ENCODE measurements around the gene EPN2. TPM values are rescaled to one million over a fixed set of nuclear protein-coding genes. Genes with fewer than 3 reads are reported as not detected.
"Not testable (repeated sequence)": the region's sequence is repeated elsewhere in the genome, so short reads cannot be mapped to it uniquely, and the experiment has no call there.

The EPN2 gene
- polyA plus RNA-seq, 1 donor from 2014 or later: 37.8 TPM

DNA sequence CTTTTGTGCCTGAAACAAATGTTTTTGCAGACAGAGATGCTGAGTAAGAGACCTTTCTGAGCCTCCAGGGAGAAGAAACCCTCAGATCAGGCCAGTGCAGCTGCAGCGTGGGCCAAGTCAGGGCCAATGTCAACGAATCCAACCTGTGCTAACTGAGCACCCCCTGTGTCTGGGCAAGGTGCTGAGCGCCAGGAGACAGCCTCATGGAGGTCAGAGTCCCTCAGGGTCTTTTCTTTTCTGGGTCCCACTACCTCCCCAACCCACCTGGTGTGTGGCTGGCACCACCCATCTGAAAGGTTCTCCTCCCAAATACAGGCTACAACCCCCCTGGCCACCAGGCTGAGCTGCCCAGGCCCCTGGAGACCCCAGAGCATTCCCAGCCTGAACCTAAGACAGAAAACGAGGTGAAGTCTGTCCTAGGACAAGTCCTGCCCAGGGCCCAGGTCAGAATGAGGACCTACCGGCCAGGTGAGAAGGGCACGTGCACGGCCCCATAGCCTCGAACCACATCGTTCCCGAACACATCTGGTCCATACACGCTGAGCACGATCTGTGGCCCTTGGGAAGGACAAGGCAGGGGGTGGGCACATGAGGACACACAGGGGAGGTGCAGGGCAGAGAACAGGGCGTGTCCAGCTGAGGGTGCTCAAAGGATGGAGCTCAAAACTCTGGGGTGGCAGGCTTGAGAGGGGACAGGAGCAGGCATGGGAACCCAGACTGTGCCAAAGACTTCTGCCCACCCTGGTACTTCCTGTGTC is 110.3 kb downstream of the EPN2 start:
- TF ChIP-seq EP300 (conservative IDR thresholded peaks at IDR 0.05; ENCODE audit: poor library complexity, severe bottlenecking) (no peak), POLR2AphosphoS5 (IDR thresholded peaks at IDR 0.05) (peak; percentile 39)
- Histone ChIP-seq H3K27me3 (ENCODE audit: insufficient read depth, low read depth, low read length) (no peaks in the 10 kb centered on the region), H3K9ac (ENCODE audit: low read length) (no peak overlapping the region), H3K9me2 (ENCODE audit: insufficient read depth, low read length) (no peaks in the 10 kb centered on the region), H3K4me2 (ENCODE audit: low read length) (no peak overlapping the region), H2AFZ (ENCODE audit: low read depth, low read length) (no peak overlapping the region), H3K79me2 (replicated peaks; ENCODE audit: insufficient read depth, low read length) (no peaks in the 10 kb centered on the region), H3F3A (ENCODE audit: insufficient read depth, low read length, poor library complexity, severe bottlenecking) (no peaks in the 10 kb centered on the region), H3K9me3 (ENCODE audit: low read length) (no peaks in the 10 kb centered on the region), H3K4me3 (ENCODE audit: low read length) (no peak overlapping the region), H4K20me1 (ENCODE audit: insufficient read depth) (no peaks in the 10 kb centered on the region), H3K36me3 (ENCODE audit: insufficient read depth, low read length) (no peaks in the 10 kb centered on the region), H3K27ac (ENCODE audit: low read length) (no peak overlapping the region)

DNA sequence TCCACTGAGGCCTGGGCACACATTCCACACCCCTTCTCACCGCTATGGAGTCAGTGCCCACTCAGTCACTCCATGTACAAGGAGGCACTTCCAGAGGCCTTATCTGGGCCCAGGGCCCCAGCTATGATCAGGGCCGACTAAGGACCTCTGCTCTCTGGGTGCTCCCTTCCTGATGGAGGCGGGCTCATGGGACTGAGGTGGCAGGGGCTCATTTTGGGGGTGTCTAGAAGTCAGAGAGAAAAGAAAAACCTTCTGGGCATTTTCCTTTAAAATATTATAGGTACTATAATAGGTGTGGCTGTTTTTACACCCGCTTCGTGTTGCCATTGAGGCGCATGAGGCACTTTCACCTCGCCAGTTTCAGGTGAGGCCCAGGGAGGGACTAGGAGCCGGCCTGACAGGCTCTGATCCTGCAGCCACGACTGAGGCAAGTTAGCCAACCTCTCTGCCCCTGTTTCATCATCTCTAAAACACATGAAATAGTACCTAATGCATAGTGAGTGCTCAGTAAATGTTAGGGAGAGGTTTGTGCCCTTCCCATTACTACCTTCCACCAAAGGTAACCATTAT is 111.0 kb downstream of the EPN2 start:
- Histone ChIP-seq H3K79me2 (replicated peaks; ENCODE audit: insufficient read depth, low read length) (no peaks in the 10 kb centered on the region), H3K9me3 (ENCODE audit: low read length) (no peaks in the 10 kb centered on the region), H3K4me3 (ENCODE audit: low read length) (no peak overlapping the region), H3K27me3 (ENCODE audit: insufficient read depth, low read depth, low read length) (no peaks in the 10 kb centered on the region), H3K9me2 (ENCODE audit: insufficient read depth, low read length) (no peaks in the 10 kb centered on the region), H2AFZ (ENCODE audit: low read depth, low read length) (no peak overlapping the region), H3F3A (ENCODE audit: insufficient read depth, low read length, poor library complexity, severe bottlenecking) (no peaks in the 10 kb centered on the region), H3K4me2 (ENCODE audit: low read length) (no peak overlapping the region), H4K20me1 (ENCODE audit: insufficient read depth) (no peaks in the 10 kb centered on the region), H3K9ac (ENCODE audit: low read length) (no peak overlapping the region), H3K36me3 (ENCODE audit: insufficient read depth, low read length) (no peaks in the 10 kb centered on the region), H3K27ac (ENCODE audit: low read length) (no peak overlapping the region)
- TF ChIP-seq RAD21 (conservative IDR thresholded peaks at IDR 0.05) (no peak), TAF1 (IDR thresholded peaks at IDR 0.05; ENCODE audit: low read depth) (no peak), MXI1 (conservative IDR thresholded peaks at IDR 0.05; ENCODE audit: poor library complexity, severe bottlenecking) (no peak)

DNA sequence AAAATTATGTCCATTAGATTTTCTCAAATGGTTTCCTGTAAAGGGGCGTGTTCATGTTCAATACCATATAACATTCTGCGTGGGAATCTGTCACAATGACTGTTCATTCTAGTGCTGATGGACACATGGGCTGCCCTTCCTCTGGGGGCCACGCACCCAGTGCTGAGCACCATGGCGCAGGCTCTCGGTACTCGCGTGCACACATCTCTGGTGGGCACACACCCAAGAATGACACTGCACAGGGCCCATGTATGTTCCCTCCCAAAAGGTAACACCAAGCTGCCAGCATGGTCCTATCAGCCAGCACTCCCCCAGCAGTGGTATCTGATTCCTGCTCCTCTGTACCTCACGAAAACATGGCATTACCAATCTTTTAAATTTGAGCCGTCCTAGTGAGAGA is 111.6 kb downstream of the EPN2 start:
- TF ChIP-seq MXI1 (conservative IDR thresholded peaks at IDR 0.05; ENCODE audit: poor library complexity, severe bottlenecking) (no peak), SMC3 (conservative IDR thresholded peaks at IDR 0.05; ENCODE audit: poor library complexity) (no peak), EZH2 (IDR thresholded peaks at IDR 0.05; ENCODE audit: borderline replicate concordance, insufficient read depth, low read length, poor library complexity, severe bottlenecking) (no peak), EP300 (conservative IDR thresholded peaks at IDR 0.05; ENCODE audit: poor library complexity, severe bottlenecking) (no peak), TAF1 (IDR thresholded peaks at IDR 0.05; ENCODE audit: low read depth) (no peak), POLR2AphosphoS5 (IDR thresholded peaks at IDR 0.05) (no peak), RAD21 (conservative IDR thresholded peaks at IDR 0.05) (no peak)
- TF ChIP-seq, protein P1, sequence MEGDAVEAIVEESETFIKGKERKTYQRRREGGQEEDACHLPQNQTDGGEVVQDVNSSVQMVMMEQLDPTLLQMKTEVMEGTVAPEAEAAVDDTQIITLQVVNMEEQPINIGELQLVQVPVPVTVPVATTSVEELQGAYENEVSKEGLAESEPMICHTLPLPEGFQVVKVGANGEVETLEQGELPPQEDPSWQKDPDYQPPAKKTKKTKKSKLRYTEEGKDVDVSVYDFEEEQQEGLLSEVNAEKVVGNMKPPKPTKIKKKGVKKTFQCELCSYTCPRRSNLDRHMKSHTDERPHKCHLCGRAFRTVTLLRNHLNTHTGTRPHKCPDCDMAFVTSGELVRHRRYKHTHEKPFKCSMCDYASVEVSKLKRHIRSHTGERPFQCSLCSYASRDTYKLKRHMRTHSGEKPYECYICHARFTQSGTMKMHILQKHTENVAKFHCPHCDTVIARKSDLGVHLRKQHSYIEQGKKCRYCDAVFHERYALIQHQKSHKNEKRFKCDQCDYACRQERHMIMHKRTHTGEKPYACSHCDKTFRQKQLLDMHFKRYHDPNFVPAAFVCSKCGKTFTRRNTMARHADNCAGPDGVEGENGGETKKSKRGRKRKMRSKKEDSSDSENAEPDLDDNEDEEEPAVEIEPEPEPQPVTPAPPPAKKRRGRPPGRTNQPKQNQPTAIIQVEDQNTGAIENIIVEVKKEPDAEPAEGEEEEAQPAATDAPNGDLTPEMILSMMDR (IDR thresholded peaks at IDR 0.05; ENCODE audit: poor library complexity, severe bottlenecking): no peak
- TF ChIP-seq, protein P2, sequence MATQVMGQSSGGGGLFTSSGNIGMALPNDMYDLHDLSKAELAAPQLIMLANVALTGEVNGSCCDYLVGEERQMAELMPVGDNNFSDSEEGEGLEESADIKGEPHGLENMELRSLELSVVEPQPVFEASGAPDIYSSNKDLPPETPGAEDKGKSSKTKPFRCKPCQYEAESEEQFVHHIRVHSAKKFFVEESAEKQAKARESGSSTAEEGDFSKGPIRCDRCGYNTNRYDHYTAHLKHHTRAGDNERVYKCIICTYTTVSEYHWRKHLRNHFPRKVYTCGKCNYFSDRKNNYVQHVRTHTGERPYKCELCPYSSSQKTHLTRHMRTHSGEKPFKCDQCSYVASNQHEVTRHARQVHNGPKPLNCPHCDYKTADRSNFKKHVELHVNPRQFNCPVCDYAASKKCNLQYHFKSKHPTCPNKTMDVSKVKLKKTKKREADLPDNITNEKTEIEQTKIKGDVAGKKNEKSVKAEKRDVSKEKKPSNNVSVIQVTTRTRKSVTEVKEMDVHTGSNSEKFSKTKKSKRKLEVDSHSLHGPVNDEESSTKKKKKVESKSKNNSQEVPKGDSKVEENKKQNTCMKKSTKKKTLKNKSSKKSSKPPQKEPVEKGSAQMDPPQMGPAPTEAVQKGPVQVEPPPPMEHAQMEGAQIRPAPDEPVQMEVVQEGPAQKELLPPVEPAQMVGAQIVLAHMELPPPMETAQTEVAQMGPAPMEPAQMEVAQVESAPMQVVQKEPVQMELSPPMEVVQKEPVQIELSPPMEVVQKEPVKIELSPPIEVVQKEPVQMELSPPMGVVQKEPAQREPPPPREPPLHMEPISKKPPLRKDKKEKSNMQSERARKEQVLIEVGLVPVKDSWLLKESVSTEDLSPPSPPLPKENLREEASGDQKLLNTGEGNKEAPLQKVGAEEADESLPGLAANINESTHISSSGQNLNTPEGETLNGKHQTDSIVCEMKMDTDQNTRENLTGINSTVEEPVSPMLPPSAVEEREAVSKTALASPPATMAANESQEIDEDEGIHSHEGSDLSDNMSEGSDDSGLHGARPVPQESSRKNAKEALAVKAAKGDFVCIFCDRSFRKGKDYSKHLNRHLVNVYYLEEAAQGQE (IDR thresholded peaks at IDR 0.05; ENCODE audit: borderline replicate concordance): no peak
- no peaks in the 10 kb centered on the region for H3K9me3 ChIP-seq (ENCODE audit: low read length)
- H3K27me3 ChIP-seq (ENCODE audit: insufficient read depth, low read depth, low read length): no peaks in the 10 kb centered on the region
- no peak overlapping the region for H3K4me3 ChIP-seq (ENCODE audit: low read length)
- no peak overlapping the region for H3K27ac ChIP-seq (ENCODE audit: low read length)
- no peak overlapping the region for H3K9ac ChIP-seq (ENCODE audit: low read length)
- H3K79me2 ChIP-seq (replicated peaks; ENCODE audit: insufficient read depth, low read length): no peaks in the 10 kb centered on the region
- no peak overlapping the region for H3K4me2 ChIP-seq (ENCODE audit: low read length)
- H3K9me2 ChIP-seq (ENCODE audit: insufficient read depth, low read length): no peaks in the 10 kb centered on the region
- H3F3A ChIP-seq (ENCODE audit: insufficient read depth, low read length, poor library complexity, severe bottlenecking): no peaks in the 10 kb centered on the region
- H2AFZ ChIP-seq (ENCODE audit: low read depth, low read length): no peak overlapping the region
- H3K36me3 ChIP-seq (ENCODE audit: insufficient read depth, low read length): no peaks in the 10 kb centered on the region
- no peaks in the 10 kb centered on the region for H4K20me1 ChIP-seq (ENCODE audit: insufficient read depth)

DNA sequence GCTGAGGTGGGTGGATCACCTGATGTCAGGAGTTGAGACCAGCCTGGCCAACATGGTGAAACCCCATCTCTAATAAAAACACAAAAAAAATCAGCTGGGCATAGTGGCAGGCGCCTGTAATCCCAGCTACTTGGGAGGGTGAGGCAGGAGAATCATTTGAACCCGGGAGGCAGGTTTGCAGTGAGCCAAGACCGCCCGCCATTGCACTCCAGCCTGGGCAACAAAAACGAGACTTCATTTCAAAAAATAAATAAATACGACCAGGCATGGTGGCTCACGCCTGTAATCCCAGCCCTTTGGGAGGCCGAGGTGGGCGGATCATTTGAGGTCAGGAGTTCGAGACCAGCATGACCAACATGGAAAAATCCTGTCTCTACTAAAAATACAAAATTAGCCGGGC is 116.2 kb downstream of the EPN2 start:
- not testable (repeated sequence) for H3K36me3 ChIP-seq (ENCODE audit: insufficient read depth, low read length); H3F3A ChIP-seq (ENCODE audit: insufficient read depth, low read length, poor library complexity, severe bottlenecking); H3K27me3 ChIP-seq (ENCODE audit: insufficient read depth, low read depth, low read length); H3K4me2 ChIP-seq (ENCODE audit: low read length); H3K9ac ChIP-seq (ENCODE audit: low read length); H3K79me2 ChIP-seq (replicated peaks; ENCODE audit: insufficient read depth, low read length); H4K20me1 ChIP-seq (ENCODE audit: insufficient read depth); H3K9me2 ChIP-seq (ENCODE audit: insufficient read depth, low read length); H3K27ac ChIP-seq (ENCODE audit: low read length); H2AFZ ChIP-seq (ENCODE audit: low read depth, low read length); H3K4me3 ChIP-seq (ENCODE audit: low read length); H3K9me3 ChIP-seq (ENCODE audit: low read length)
